ENCODE data around the gene PROSER2. TPM values are rescaled to one million over a fixed set of nuclear protein-coding genes. Genes with fewer than 3 reads are reported as not detected.

Gene PROSER2
- total RNA-seq, 3 donors from 2014 or later = 2.9 to 9.5 (median 8.5) TPM

DNA sequence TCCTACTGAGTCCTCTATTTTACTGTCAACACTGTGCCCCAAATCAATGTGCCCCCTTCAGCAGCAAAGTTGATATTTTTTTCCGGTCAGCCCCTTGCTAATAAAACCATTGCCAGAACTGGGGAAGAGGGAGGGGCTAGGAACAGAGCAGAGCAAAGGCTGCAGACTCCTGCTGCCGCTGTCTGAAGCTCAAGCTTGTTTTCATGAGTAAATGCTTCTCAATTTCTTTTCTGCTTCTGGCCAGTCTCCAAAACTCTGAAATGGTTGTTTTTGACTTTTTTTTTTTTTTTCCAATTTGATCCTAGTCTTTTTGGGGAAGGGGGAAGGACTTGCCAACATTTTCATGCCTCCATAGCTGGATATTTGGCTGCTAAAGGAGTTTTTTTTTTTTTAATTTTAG is 26.7 kb upstream of the PROSER2 start:
- no peaks in the 10 kb centered on the region for H3K27me3 ChIP-seq
- H3K27ac ChIP-seq = no peak overlapping the region
- no peaks in the 10 kb centered on the region for H3K36me3 ChIP-seq
- H3K9me3 ChIP-seq = no peaks in the 10 kb centered on the region
- no peak for TF ChIP-seq POLR2A (IDR thresholded peaks at IDR 0.05)
- TF ChIP-seq POLR2AphosphoS5 (IDR thresholded peaks at IDR 0.05) = no peak
- TF ChIP-seq, protein P1, sequence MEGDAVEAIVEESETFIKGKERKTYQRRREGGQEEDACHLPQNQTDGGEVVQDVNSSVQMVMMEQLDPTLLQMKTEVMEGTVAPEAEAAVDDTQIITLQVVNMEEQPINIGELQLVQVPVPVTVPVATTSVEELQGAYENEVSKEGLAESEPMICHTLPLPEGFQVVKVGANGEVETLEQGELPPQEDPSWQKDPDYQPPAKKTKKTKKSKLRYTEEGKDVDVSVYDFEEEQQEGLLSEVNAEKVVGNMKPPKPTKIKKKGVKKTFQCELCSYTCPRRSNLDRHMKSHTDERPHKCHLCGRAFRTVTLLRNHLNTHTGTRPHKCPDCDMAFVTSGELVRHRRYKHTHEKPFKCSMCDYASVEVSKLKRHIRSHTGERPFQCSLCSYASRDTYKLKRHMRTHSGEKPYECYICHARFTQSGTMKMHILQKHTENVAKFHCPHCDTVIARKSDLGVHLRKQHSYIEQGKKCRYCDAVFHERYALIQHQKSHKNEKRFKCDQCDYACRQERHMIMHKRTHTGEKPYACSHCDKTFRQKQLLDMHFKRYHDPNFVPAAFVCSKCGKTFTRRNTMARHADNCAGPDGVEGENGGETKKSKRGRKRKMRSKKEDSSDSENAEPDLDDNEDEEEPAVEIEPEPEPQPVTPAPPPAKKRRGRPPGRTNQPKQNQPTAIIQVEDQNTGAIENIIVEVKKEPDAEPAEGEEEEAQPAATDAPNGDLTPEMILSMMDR (IDR thresholded peaks at IDR 0.05) = no peak
- H3K4me1 ChIP-seq = no peaks in the 10 kb centered on the region
- no peak overlapping the region for H3K4me3 ChIP-seq
- intact Hi-C loops (cut with DNase I; ENCODE audit: low total_unique reads) = loop anchor here (10.0 kb wide), 1 partner anchor 188 kb away; no protein-coding TSS in a partner anchor
- no peak for DNase-seq (ENCODE audit: low spot score in 2 of 2)

DNA sequence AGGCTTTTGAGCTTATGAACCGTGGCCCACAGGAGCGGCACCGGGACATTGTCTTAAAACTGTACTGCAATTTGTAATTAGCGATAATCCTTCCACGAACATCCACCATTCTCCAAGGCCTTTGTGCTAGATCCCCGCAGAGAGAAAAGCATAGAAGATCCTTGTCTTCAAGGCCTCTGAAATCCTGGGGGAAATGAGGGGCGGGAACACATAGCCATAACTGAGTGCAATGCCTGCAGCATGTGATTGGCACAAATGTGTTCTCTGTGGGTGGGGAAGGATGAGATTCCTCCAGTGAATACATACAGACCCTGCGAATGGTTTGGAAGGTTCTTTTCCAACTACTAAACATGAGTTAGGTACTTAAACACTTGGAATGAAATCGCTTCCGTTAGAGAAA is 25.9 kb upstream of the PROSER2 start:
- DNase-seq (ENCODE audit: low spot score in 2 of 2) = no peak
- intact Hi-C loops (cut with DNase I; ENCODE audit: low total_unique reads) = loop anchor here (10.0 kb wide), 1 partner anchor 188 kb away; no protein-coding TSS in a partner anchor
- H3K27ac ChIP-seq = no peak overlapping the region
- no peaks in the 10 kb centered on the region for H3K4me1 ChIP-seq
- H3K27me3 ChIP-seq = no peaks in the 10 kb centered on the region
- H3K36me3 ChIP-seq = no peaks in the 10 kb centered on the region
- no peak for TF ChIP-seq POLR2A (IDR thresholded peaks at IDR 0.05)
- H3K9me3 ChIP-seq = no peaks in the 10 kb centered on the region
- no peak overlapping the region for H3K4me3 ChIP-seq

GRCh38 chr10:11797847-11798633 is 25.1 kb upstream of the PROSER2 start:
- H3K27ac ChIP-seq = no peak overlapping the region
- H3K27me3 ChIP-seq = no peaks in the 10 kb centered on the region
- intact Hi-C loops (cut with DNase I; ENCODE audit: low total_unique reads) = loop anchor here (10.0 kb wide), 1 partner anchor 187 kb away; no protein-coding TSS in a partner anchor
- DNase-seq (ENCODE audit: low spot score in 2 of 2) = no peak
- no peak overlapping the region for H3K4me3 ChIP-seq
- TF ChIP-seq POLR2A (IDR thresholded peaks at IDR 0.05) = no peak
- TF ChIP-seq, protein P1 (IDR thresholded peaks at IDR 0.05) = no peak
- TF ChIP-seq POLR2AphosphoS5 (IDR thresholded peaks at IDR 0.05) = no peak
- H3K36me3 ChIP-seq = no peaks in the 10 kb centered on the region
- no peaks in the 10 kb centered on the region for H3K4me1 ChIP-seq
- H3K9me3 ChIP-seq = no peaks in the 10 kb centered on the region

- no peak for DNase-seq (ENCODE audit: low spot score in 2 of 2)
- H3K4me3 ChIP-seq = no peak overlapping the region
- no peak overlapping the region for H3K27ac ChIP-seq
- intact Hi-C loops (cut with DNase I; ENCODE audit: low total_unique reads) = loop anchor here (10.0 kb wide), 1 partner anchor 186 kb away; no protein-coding TSS in a partner anchor
- H3K36me3 ChIP-seq = no peaks in the 10 kb centered on the region
- H3K9me3 ChIP-seq = no peaks in the 10 kb centered on the region
- H3K27me3 ChIP-seq = no peaks in the 10 kb centered on the region
- H3K4me1 ChIP-seq = no peaks in the 10 kb centered on the region
- TF ChIP-seq, protein P1 (IDR thresholded peaks at IDR 0.05) = no peak
- TF ChIP-seq POLR2AphosphoS5 (IDR thresholded peaks at IDR 0.05) (no peak), POLR2A (IDR thresholded peaks at IDR 0.05) (no peak)
Observed at GRCh38 chr10:11798845-11799735, 24.1 kb upstream of the PROSER2 start.

DNA sequence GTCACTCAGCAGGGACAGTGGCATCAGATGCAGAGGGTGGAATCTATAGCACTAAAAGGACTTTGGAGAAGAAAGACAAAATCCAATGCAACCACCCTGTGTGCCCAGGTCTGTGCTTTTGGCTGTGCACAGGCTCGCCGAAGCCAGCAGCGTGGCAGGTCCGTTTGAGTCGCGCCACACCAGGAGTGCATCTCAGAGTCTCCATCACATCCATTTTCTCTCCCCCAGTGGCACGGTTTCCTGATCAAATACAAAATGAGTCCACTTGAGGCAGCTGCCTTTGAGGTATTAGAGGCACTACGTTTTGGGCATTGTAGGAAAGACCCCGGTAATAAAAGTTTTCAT is 23.4 kb upstream of the PROSER2 start:
- Histone ChIP-seq H3K36me3 (no peaks in the 10 kb centered on the region), H3K27ac (no peak overlapping the region), H3K4me3 (no peak overlapping the region), H3K4me1 (no peaks in the 10 kb centered on the region), H3K9me3 (no peaks in the 10 kb centered on the region), H3K27me3 (no peaks in the 10 kb centered on the region)
- no peak for DNase-seq (ENCODE audit: low spot score in 2 of 2)
- intact Hi-C loops (cut with DNase I; ENCODE audit: low total_unique reads) = loop anchor here (10.0 kb wide), 1 partner anchor 185 kb away; no protein-coding TSS in a partner anchor
- TF ChIP-seq POLR2A (IDR thresholded peaks at IDR 0.05) (no peak), POLR2AphosphoS5 (IDR thresholded peaks at IDR 0.05) (no peak)
- TF ChIP-seq, protein P1 (IDR thresholded peaks at IDR 0.05) = no peak
